Activated CD8-positive, alpha-beta memory T cell treated with anti-CD3 and anti-CD28 coated beads for 48 hours (primary cell): Measurements from ENCODE around the gene CDK15.

Experiments used
- DNase-seq, 3 experiments: peaks; one replicate each; pipeline ENCODE4 v3.0.0-alpha.2; 2020; ENCODE audit warnings: low read depth in 2 of 3, low spot score in 2 of 3

CDK15 gene

DNA sequence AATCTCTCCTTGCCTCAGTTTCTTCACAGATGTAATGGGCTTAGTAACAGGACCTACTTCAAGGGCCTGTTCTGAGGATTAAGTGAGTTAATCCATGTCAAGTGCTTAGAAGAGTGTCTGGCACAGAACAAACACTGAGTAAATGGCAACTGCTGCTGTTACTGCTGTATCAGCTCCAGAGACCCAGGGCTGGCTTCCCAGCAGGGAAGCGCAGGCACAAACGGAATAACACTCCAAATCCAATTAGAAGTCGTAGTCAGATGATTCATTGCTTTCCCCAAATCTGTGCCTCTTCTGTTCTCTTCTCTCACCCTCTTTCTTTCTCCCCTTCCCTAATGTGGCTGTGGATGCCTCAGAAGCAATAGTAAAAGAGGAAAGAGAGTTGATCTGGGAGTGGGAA is 126.2 kb downstream of the CDK15 start:
- no peak for DNase-seq

DNA sequence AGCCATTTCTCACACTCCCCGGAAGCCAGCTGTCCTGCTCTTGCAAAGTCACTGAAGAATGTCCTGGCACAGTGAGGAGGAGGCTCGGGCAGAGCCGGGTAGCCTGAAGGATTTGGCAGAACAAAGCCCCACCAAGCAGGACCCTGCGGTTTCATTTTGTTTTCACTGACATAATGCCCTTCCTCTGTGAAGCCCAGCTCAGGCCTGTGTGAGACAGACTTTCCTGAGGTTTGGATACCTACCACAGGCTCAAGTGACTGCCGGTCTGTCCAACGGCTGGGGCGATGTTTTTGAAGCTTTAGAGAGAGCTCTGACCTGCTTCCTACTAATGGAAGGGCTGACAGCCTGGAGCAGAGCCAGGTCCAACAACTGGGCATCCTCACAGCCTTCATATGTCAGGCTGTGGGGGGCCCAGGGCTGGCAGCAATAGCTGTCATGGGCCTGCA is 127.5 kb downstream of the CDK15 start:
- DNase-seq: no peak

DNA sequence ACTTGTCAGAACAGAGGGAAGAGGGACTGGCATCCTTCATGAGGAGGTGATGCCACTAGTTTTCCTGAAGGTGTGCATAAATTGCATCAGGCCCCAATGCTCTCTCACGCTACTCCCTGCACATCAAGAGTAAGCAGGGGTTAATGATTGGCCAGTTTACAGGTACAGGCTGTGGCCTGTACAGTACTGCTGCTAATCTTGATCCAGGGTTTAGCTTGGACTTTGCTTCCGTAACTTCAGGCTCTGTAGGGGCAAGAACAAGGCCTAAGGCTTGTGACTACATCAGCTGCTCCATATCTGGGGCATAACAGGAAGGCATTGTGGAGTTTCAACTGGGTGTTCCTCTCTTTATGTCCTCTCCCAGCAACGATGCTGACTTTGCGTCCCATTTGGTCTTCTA is 130.5 kb downstream of the CDK15 start:
- DNase-seq: no peak

DNA sequence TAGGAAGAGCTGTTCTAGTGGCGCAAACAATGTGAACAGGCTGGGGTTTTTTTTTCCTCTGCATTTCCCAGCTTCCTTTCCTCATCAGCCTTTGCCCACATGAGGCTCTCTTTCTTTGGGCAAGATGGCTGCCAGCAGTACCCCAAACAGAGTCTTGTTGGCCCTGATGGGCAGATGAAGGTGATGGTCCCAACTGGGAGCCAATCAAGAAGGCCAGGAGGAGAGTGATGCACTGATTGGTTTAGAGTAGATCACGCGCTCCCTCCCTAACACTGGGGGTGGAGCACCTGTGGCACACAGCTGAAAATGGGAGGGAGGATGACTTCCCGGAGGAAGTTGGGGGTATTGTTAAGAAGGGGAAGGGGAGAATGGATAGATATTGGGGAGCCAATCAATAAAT is 131.0 kb downstream of the CDK15 start:
- no peak for DNase-seq

DNA sequence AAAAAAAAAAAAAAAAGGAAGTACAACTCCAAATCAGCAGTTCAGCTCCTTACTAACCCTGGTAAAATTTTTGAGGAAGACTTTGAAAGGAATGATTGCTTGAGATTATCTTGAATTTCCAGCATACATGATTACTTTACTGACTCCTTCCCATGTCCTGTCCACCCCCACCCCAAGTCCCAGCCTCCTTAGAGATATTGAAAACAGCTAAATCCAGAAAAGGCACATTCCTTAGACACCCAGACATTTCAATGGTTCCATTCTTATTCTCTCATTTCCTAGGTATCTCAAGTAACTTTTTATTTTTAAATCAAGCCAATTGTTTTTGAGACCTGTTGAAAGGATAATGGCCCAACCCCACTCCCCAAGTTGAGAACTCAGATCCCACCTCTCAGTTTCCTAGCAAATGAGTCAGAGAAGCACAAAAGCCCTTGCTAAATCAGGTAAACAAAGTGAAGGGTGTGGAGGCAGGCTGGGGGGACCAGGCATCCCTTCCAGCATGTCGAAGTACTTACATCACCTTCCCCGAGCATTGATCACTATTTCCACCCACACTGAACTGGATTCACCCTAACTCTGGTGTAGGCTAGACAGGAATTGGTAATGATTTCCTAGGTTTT is 131.9 kb downstream of the CDK15 start:
- DNase-seq: no peak

DNA sequence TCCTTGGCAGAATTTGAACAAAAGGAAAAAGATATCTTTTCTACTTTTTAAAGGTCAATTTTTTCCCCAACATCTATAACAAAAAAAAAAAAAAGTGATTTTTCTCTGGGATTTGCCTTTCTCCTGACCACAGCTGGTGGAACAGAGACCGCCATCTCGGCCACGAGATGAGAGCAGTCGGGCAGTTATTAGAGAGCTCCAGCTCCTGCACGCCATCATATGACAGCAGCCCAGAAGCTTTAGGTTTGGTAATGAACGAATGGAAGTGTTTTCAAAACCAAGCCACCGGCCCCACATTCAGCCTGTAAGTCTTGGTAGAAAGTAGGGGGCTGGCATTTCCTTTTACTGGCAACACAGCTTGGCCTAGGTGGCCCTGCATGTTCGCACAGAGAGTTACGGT is 132.4 kb downstream of the CDK15 start:
- no peak for DNase-seq

DNA sequence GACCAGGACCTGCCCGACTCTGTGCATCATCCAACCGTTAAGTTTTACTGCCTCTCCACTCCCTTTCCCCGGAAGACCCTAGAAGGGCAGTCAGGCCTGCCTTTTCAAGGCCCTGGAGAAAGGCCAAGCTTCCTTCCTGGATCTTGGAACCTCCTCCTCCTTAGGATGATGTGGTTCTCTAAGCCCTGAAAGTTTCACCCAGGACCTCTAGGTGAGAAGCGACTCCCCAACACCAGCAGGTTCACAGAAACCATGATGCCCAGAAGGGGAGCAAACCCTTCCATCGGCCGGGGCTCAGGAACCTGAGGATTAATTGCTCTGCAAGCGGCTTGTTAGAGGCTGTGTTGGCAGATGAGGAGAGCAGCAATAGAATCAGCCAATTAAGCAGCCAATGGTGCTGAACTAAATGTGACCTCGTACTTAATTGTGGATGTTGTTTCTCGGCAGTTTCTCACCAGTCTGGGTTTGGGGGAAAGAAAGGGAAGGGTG is 133.2 kb downstream of the CDK15 start:
- no peak for DNase-seq

DNA sequence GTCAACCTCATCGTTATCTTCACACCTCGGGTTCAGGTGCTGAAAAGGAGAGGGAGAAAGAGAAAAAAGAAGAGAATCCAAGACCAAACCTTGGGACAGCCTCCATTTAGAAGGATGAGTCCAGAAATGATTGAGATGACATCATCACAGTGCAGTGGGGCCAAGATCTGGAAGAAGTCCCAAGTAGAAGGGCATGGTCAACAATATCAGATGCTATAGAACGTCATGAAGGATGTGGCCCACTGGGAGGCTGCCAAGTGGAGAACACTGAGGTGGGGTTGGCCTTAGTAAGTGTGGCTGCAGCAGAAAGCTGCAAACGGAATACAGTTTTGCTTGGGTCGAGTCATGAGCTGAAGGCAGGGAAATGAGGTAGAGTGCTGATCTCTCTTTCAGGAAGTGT is 136.2 kb downstream of the CDK15 start:
- DNase-seq: no peak
